Measurements from ENCODE around the gene AHDC1.
"Not testable (repeated sequence)": the region's sequence is repeated elsewhere in the genome, so short reads cannot be mapped to it uniquely, and the experiment has no call there.

The AHDC1 gene

GRCh38 chr1:27633640-27634176 is 29.8 kb upstream of the AHDC1 start:
- DNase-seq = no peak

GRCh38 chr1:27633298-27633610 is 29.3 kb upstream of the AHDC1 start:
- DNase-seq = no peak

- DNase-seq = no peak
Observed at GRCh38 chr1:27632387-27633297, 28.7 kb upstream of the AHDC1 start.

GRCh38 chr1:27630859-27631491 is 27.0 kb upstream of the AHDC1 start:
- no peak for DNase-seq

GRCh38 chr1:27628712-27629111 is 24.8 kb upstream of the AHDC1 start:
- no peak for DNase-seq

- not testable (repeated sequence) for DNase-seq
Observed at GRCh38 chr1:27627733-27628132, 23.8 kb upstream of the AHDC1 start.

GRCh38 chr1:27627061-27627460 is 23.1 kb upstream of the AHDC1 start:
- no peak for DNase-seq

GRCh38 chr1:27626031-27626935 is 22.3 kb upstream of the AHDC1 start:
- no peak for DNase-seq

- no peak for DNase-seq
Observed at GRCh38 chr1:27624467-27625178, 20.7 kb upstream of the AHDC1 start.

GRCh38 chr1:27623327-27624212 is 19.6 kb upstream of the AHDC1 start:
- DNase-seq = no peak

GRCh38 chr1:27622828-27623227 is 18.9 kb upstream of the AHDC1 start:
- no peak for DNase-seq

GRCh38 chr1:27621051-27621920 is 17.3 kb upstream of the AHDC1 start:
- no peak for DNase-seq

- DNase-seq = not testable (repeated sequence)
Observed at GRCh38 chr1:27619782-27620438, 16.0 kb upstream of the AHDC1 start.

GRCh38 chr1:27618341-27619082 is 14.6 kb upstream of the AHDC1 start:
- peak; percentile 38 for DNase-seq

- DNase-seq = no peak
Observed at GRCh38 chr1:27617420-27617819, 13.5 kb upstream of the AHDC1 start.

- no peak for DNase-seq
Observed at GRCh38 chr1:27616441-27616840, 12.5 kb upstream of the AHDC1 start.

- DNase-seq = no peak
Observed at GRCh38 chr1:27615346-27616192, 11.6 kb upstream of the AHDC1 start.
